NB4 (cell line): ENCODE data around the gene CHRM3.

Experiments used
- POLR2A ChIP-seq: IDR thresholded peaks from 2 replicates; pipeline ENCODE4 v1.6.1; 2011; ENCODE audit warnings: mild to moderate bottlenecking; ENCODE audit not compliant: insufficient read length; ENCODE audit errors: extremely low read depth
- TF ChIP-seq, protein P1 (sequence below): IDR thresholded peaks from 2 replicates; pipeline ENCODE4 v1.6.1; 2011; ENCODE audit warnings: low read depth, low read length
- TF ChIP-seq, protein P2 (sequence below): IDR thresholded peaks from one replicate; pipeline ENCODE4 v1.5.1; 2012; ENCODE audit warnings: low read depth, low read length

DNA sequence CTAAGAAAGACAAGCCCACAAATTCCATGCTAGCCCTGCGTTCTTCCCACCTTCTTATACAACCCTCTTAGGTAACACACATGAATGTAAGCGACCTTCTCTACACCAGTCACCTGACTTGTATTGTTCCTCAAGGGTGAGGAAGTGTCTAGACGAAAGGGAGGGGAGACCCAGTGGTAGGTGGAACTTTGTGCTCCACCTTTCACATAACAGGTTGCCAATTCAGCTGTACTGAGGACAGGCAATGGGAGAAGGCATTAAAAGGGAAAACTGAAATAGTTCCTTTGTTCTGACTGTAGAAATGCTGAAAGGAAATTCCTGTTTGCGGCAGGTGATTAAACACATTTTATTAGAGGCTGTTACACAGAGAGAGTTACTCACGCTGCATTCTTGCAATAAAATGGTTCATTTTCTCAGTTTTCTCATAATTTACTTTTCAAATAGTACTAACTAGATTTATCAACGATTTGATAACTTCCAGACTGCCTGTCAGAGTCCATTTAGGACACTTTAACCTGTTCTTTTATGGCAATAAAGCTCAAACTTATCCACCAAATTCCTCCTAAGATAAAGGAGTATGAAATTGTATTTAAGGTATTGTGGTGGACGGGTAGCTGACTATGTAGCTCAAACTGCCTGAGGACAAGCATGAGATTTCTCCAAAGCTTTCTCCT is 17.8 kb upstream of the CHRM3 start:
- TF ChIP-seq, protein P1, sequence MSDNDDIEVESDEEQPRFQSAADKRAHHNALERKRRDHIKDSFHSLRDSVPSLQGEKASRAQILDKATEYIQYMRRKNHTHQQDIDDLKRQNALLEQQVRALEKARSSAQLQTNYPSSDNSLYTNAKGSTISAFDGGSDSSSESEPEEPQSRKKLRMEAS = no peak
- TF ChIP-seq, protein P2, sequence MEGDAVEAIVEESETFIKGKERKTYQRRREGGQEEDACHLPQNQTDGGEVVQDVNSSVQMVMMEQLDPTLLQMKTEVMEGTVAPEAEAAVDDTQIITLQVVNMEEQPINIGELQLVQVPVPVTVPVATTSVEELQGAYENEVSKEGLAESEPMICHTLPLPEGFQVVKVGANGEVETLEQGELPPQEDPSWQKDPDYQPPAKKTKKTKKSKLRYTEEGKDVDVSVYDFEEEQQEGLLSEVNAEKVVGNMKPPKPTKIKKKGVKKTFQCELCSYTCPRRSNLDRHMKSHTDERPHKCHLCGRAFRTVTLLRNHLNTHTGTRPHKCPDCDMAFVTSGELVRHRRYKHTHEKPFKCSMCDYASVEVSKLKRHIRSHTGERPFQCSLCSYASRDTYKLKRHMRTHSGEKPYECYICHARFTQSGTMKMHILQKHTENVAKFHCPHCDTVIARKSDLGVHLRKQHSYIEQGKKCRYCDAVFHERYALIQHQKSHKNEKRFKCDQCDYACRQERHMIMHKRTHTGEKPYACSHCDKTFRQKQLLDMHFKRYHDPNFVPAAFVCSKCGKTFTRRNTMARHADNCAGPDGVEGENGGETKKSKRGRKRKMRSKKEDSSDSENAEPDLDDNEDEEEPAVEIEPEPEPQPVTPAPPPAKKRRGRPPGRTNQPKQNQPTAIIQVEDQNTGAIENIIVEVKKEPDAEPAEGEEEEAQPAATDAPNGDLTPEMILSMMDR = no peak
- no peak for TF ChIP-seq POLR2A
